ENCODE results near the gene PRM3.

Gene PRM3

DNA sequence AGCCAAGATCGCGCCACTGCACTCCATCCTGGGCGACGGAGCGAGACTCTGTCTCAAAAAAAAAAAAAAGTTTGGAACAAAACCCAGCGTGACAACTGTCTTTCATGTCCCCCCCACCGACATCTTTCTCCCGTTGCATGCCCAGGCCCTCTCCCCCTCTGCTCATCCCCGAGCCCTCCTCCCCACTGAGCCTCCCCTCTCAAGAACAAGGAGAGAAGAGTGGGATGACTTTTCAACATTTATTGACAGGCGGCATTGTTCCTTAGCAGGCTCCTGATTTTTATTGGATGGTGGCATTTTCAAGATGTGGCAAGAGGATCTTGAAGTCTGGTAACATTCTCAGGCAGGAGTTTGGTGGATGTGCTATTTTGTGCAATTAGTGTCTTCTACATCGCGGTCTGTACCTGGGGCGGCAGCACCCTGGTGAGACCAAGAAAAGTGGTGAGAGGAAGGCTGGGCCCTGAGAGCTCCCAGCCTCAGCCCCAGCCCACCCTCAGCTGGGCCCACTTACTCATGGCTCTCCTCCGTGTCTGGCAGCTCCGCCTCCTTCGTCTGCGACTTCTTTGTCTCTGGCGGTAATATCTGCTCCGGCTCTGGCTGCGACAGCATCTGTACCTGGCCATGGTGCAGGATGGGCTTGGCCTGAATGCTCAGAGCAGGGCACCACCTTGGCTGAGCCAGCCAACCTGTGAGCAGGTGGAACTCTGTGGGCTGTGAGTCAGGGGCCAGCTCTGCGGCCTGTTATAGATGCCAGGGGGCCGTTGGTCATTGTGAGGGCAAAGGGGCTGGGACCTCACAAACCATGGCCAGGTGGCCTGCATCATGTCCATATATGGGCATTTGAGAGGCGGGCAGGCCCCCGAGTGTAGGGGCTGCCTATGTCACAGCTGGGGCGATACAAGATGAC, 7.4 kb upstream of the PRM3 start, which contains the start of gene PRM1:
Gene PRM1, minus strand, starts transcription at position 715 of the 907 bp plus-strand sequence. Its CDS starts 92 bp downstream, at position 623.
- no peak for DNase-seq (ENCODE audit: low spot score)

DNA sequence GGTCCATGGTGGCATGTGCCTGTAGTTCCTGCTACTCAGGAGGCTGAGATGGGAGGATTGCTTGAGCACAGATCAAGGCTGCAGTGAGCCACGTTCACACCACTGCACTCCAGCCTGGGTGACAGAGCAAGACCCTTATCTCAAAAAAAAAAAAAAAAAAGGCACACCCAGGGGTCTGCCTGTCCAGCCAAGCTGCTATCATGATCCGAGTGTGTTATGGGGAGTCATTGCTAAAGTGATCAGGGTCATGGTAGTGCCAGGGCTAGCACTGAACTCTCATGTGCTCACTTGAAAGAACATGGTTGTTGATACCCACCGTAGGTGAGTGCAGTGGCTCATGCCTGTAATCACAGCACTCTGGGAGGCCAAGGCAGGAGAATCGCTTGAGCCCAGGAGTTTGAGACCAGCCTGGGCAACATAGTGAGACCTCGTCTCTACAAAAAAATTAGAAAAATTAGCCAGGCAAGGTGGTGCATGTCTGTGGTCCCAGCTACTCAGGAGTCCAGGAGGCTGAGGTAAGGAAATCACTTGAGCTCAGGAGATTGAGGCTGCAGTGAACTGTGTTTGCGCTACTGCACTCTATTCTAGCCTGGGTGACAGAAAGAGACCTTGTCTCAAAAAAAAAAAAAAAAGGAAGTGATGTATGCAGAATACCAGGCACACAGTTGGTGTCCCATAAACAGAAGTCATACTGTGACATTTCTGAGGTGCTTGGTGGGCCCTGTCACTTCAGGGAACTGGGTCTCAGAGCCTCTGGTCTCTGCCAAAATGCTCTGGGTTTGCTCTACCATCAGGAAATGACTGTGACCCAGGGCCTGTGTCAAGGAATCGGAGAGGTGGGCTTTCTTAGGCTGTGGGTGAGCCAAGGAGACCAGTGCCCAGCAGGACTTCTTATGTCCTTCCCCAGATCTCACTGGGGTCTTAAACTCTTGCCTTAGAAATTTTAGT, 5.5 kb upstream of the PRM3 start:
- no peak for DNase-seq (ENCODE audit: low spot score)

DNA sequence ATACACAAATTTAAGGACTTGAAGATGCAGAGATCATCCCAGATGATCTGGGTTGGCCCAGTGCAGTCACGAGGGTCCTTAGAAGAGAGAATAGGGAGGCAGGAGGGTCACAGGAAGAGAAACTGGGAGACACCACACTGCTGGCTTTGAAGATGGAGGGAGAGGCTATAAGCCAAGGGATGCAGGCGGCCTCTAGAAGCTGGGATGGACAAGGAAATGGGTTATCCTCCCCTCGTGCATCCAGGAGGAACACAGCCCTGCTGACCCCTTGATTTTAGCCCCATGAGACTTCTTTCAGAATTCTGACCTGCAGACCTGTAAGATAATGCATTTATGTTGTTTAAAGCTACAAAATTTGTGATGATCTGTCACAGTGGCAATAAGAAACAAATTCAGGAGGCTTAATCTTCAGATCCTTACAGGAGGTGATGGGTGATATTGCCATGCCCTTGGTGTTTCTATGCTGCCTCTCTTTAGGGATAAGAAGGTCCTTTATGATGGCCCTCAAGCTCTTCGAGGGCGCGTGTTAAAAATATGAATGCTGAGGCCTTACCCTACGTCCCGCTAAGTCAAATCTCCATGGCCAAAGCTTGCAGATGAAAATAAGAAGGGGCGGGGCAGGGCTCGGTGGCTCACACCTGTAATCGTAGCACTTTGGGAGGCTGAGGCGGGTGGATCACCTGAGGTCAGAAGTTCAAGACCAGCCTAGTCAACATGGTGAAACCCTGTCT, 4.3 kb upstream of the PRM3 start:
- DNase-seq (ENCODE audit: low spot score), result no peak

DNA sequence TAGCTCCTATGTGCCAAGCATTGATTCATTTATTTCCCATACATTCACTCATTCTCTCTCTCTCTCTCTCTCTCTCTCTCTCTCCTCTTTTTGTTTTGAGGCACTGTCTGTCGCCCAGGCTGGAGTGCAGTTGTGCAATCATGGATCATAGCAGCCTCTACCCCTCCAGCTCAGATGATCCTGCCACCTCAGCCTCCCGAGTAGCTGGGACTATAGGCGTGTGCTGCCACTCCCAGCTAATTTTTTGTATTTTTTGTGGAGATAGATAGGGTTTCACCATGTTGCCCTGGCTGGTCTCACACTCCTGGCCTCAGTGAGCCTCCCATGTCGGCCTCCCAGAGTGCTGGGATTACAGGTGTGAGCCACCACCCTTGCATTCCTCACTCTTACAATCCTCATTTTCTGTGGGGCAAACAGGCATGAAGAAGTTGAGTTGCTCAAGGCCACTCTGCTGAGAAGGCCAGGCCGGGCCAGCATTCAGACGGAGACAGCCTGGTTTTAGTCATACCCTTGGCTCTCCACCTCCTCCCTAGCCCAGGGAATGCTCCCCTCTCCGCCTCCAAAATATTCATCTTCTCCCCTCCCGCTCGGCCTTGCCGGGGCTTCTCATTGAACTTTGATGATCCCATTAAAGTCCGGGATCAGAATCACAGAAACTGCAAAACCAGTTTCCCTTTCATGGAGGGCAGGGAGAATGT, 3.6 kb upstream of the PRM3 start:
- no peak for DNase-seq (ENCODE audit: low spot score)

DNA sequence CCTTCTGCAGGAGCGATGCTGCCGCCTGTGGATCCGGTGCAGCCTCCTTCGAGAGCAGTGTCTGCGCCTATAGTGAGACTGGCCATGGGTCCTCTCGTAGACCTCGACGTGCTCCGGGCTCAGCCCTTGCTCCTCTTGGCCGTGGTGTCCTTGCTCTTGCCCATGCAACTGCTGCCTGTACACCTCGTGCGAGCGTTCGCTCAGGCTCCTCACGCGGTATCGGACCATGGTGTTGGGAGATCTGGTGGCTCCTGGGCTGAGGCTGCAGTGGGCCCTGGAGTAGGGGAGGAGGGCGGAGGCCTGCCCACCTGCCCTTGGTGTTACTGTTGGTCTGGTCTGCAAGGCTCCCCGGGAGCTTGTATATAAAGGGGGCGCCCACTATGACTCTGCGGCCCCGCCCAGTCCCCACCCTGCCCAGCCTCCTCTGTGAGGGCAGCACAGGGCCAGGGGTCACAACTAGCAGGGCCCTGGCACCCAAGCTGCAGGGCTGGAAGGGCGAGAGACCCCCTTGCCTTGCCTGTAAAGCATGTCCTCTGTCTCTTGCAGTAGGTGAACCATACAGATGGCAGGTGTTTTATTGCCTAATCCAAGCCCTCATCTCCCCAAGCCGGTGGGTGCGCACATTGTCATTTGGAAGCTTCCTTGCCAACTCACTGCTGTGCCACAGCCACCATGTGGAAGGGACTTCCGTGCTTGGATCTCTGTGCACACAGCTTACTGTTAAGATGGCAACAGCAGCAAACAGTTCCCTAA, 2.9 kb upstream of the PRM3 start, which contains the start of gene PRM2:
Gene PRM2, minus strand, starts transcription at position 338 of the 753 bp plus-strand sequence. Its CDS starts 110 bp downstream, at position 228.
- no peak for DNase-seq (ENCODE audit: low spot score)

DNA sequence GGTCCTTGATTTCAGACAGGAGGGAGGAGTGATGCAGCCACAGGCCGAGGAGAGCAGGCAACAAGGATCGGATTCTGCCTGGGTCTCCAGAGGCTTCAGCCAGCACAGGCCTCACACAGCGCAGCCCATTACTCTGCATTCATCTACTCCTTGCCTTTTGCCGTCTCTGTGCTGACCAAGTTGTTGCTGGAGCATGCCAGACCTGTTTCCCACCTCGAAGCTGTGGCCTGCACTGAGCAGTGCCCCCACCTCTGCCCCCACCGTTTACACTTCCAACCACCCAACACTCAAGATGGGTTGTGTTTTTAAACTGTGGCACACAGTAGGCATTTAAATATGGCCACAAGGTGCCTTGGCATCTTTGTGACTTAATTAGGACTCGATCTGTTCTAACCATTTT, 1.5 kb upstream of the PRM3 start:
- no peak for DNase-seq (ENCODE audit: low spot score)

DNA sequence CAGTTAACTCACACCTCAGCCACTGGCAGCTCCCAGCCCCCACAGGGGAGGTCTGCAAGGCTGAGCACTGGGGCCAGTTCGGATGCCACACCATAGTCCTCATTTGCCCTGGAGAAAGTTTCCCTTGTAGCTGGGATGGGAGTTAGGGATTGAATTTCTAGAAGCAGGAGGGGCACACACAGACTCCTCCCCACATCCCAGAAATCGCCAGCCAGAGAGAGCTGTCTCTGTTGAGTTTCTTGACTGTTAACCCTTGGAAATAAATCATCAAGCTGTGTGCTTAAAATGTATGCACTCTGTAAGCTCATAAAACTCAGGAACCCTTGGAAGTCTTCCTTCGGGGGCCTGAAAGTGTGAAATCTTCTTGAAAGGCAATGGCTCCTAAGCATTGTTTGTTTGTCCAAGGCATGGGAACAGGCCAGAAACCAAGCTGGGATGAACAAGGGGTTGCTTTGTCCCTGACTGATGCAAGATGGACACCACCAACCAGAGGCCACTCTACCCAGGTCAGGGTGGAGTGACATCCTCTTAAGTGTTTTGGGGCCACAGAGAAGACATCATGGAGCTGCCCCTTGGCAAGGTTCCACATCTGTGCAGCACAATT, 394 bp upstream of the PRM3 start:
- DNase-seq (ENCODE audit: low spot score), result no peak

DNA sequence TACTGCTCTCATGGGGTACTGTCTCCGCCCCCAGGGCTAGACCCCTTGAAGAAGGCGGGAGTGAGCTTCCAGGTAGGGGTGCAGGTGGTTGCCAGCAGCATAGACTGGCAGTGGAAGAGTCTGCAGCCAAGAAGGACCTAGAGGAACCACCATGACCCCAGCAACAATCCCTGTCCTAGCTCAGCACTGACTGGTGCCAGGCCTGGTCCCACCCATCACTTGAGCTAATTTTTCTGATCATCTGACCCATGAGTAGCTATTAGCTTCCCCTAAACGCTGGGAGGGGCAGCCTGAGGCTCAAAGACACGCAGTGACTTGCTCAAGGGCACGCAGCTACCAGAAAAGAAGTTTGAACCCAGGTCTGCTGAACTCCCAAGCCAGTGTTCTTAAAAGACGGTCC, 945 bp downstream of the PRM3 start:
- no peak for DNase-seq (ENCODE audit: low spot score)

DNA sequence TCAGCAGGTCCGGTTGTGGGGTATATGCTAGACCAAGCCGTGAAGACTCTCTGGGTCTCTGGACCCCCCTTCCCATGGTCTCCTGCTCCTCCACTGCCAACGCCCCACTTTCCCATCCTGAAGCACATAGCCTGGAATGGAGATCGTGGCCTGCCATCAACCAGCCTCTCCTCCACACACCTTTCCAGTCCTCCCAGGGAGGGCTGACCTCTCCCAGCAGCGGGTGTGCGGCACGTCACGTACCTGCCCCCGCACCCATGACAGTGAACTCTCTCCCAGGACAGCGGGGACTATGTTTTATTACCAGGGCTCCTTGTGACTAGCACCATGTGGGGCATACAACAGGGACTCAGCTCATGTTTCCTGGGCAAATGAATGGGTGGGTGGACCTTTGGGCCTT, 1.8 kb downstream of the PRM3 start:
- DNase-seq (ENCODE audit: low spot score), result no peak

DNA sequence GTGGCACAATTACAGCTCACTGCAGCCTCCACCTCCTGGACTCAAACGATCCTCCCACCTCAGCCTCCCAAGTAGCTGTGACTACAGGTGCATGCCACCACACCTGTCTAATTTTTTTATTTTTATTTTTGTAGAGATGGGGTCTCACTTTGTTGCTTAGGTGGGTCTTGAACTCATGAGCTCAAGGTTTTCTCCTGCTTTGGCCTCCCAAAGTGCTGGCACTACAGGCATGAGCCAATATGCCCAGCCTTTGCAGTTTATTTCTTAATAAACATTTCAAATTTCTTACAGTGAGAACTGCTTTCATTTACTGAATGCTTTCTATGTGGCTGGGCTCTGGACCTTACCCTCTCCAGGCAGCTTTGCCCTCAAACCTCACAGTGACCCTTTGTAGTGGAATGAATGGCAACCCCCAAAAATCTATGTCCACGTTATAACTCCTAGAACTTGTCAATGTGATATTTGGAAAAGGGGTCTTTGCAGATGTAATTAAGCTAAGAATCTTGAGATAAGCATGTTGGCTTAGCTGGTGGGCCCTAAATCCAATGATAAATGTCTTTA, 2.7 kb downstream of the PRM3 start:
- no peak for DNase-seq (ENCODE audit: low spot score)

DNA sequence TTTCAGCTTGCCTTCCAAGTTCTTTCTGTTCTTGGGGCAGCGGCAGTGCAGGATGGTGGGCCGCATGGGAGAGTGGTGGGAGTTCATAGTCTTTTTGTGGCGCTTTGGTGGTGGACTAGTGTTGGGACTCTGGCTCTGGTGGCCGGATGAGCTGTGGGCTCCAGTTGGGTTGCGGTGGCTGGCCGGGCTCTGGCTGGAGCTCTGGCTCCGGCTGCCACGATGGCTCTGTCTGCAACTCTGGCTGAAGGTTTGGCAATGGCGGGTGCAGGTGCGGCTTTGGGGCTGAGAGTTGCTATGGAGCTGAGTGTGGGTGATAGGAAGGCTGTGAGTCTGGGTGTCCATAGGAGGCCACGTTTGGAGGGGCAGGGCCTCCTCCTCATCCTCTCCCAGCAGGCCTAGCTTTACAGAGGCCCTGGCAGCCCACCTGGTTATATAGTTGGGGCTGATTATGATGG, 4.5 kb downstream of the PRM3 start, which contains the start of gene TNP2:
Gene TNP2, minus strand, starts transcription at position 405 of the 455 bp plus-strand sequence. Its CDS starts 63 bp downstream, at position 342.
- no peak for DNase-seq (ENCODE audit: low spot score)

DNA sequence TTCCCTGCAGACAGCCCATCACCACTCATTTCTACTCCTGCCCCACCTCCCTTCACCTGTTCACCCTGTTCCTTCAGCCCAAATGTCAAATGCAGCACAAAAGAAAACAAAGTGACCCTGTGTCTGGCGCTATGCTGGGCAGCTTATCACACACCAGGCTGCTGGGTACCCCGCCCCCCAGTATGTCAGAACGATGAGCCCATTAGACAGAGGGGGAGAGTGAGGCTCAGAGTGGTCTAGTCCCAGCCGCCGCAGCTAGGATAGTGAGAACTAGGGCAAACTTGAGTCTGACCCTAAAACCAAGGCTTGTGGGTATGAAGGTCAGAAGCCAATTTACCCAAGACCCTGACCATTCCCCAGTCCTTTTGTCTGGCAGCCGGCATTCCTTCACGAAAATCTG, 8.3 kb downstream of the PRM3 start:
- DNase-seq (ENCODE audit: low spot score), result no peak

DNA sequence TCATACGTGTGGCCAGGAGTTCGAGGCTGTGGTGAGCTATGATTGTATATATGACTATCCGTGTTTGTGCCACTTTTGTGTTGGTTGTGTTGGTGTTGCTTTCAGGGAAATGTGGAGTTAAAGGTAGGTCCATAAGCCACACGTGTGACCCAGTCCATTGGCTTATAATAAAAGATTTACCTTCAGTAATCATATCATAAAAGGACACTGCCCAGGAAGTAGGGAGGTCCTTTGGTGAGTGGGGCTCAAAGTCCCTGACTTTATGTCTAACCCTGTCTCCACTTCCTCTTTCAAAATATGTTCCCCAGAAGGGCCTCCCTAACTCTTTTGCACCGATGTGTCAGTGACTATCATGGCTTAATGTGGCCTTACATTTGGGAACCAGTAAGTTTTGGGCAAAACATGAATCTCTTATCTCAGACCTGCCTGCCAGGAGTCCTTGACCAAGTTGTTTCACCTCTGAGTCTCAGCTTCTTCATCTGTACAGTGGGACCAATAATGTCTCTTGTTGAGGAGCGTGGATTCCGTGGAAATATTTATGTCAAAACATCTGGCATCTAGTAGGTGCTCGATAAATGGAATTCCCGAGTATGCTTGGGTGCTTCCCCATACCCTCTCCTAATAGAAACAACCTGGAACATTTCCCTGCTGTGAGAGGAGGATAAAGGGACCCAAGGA, 9.1 kb downstream of the PRM3 start:
- DNase-seq (ENCODE audit: low spot score), result no peak

DNA sequence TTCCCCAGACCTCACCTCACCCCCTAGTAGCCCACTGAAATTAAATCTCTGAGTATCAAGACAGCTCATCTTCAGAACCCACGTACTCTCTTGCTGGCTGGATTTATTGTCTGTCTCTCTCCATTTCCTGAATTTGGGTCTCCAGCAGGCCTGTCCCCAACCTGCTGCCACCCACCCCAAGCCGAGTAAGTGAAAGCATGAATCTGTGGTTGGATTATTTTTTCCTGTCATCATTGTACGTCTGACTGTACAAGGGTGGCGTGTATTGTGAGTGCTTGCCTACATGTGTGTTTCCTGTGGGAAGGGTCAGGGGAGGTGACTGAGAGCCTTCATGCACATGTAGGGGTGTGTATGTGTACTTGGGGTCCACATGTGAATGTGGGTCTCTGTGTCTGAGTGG, 9.7 kb downstream of the PRM3 start:
- DNase-seq (ENCODE audit: low spot score), result no peak

DNA sequence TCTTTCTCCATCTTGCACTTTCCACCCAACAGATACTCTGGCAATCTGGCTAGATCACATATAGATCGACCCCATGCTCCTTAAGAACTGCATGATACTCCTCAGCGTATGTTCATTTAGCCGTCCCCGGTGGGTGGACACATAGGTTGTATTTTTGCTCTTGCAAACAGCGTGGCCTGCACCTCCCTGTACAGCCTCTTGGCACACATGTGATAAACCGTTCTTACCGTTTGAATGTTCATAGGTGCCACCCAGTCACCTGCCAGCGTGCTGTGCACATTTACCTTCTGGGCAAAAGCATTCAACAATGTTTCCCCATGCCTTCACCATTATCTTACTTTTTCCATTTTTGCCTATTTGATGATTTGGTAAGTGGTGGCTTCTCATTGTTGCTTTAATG, 10.5 kb downstream of the PRM3 start:
- DNase-seq (ENCODE audit: low spot score), result no peak

DNA sequence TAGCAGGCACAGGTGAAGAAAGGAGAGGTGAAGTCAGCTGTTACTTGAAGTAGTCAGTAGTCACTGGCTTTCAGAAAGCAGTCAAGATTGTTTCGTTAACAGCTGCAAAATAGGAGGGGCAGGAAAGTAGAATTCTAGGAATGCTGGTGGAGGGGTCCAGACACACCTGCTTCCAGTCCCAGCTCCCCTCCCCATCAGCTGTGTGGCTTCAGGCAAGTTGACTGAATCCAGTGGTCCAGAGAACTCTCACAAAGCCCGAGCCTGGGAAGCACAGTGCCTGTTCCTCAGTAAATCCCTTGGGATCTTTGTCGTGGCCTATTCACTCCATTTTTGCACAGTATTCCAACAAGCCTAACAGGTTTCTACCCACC, 12.8 kb downstream of the PRM3 start:
- no peak for DNase-seq (ENCODE audit: low spot score)

DNA sequence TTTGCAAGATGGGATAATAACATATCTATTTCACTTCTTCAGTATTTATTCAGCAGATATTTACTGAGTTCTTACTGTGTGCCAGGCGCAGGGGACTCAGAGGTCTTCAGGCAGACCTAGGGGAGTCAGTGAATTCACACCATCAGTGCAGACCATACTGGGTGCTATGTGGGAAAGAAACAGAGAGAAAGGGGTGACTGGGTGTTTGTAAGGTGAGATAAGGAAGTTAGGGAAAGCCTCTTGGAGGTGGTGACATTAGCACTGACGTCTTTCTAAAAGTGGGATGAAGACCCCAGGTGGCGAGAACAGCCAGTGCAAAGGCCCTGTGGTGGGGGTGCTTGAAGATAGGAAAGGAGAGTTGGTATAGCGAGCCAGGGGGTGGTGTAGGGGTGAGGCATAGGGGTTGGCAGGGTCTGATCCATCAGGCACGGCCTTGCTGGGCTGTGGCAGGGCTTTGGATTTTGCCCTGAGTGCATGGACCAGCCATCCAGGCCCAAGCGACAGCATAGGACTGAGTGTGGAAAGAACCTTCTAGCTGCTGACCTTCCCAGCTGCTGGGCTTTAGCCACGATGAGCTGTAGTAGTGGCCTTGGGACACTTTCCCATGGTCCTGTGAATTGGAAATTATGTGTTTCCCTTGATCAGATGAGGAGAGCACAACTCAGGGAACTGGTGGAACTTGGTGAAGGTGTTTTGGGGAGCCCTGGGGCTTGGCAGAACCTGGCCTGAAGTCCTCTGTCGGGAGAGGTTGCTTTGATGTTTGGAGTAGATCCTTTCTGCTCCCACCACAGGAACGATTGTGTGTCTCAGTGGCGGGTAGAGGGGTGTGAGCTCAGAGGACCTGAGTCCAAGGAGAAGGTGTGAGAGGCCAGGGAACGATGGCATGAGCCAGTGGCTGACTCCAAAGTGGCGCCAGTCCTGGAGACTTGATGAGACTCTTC, 13.5 kb downstream of the PRM3 start:
- no peak for DNase-seq (ENCODE audit: low spot score)

Measured in GM03348 (cell line).